ENCODE data around the gene CORO2A.

CORO2A gene

DNA sequence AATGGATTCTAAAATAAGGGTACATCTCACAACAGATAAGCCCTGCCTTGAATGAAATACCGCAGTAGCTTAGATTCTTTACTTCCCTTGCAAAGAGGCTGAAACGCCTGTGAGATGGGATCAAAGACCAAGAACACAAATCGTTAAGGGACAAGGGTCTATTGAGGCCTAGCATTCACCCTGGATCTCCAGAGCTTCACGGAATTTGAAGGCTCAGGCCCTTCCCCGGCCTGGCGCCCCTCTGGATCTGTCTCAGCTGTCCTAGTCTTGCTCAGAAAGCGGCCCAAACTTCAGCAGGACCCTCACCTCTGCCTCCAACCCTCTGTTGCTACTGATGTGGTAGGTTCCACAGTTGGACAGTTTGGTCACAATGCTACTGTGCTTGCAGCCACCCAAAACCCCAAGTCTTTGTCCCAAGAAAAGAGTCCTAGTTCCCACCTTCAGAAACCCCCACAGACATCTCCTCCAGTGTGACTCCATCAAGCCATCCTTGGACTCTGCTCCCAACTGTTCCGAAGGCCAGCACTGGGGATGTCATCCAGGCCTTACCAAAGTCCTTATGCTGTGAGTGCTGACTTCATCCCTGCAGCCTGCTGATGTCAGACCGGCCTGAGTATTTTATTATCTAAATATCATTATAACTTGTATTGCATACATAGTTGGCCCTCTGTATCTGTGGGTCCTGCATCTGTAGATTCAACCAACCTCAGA is 9.4 kb downstream of the CORO2A start:
- no peaks in the 10 kb centered on the region for H3K36me3 ChIP-seq (ENCODE audit: control insufficient read depth in 2 of 2, insufficient read depth in 1 of 2, low read length in 2 of 2)
- TF ChIP-seq ZNF114 (tag by site-specific recombination; IDR thresholded peaks at IDR 0.05), result no peak
- no peak for TF ChIP-seq ZNF621 (tag by site-specific recombination; IDR thresholded peaks at IDR 0.05)
- TF ChIP-seq ZXDB (tag by site-specific recombination; IDR thresholded peaks at IDR 0.05), result no peak
- TF ChIP-seq, protein P1, sequence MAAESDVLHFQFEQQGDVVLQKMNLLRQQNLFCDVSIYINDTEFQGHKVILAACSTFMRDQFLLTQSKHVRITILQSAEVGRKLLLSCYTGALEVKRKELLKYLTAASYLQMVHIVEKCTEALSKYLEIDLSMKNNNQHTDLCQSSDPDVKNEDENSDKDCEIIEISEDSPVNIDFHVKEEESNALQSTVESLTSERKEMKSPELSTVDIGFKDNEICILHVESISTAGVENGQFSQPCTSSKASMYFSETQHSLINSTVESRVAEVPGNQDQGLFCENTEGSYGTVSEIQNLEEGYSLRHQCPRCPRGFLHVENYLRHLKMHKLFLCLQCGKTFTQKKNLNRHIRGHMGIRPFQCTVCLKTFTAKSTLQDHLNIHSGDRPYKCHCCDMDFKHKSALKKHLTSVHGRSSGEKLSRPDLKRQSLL (tag by site-specific recombination; IDR thresholded peaks at IDR 0.05), result no peak
- no peak for TF ChIP-seq ZNF292 (tag by site-specific recombination; IDR thresholded peaks at IDR 0.05; ENCODE audit: borderline replicate concordance, low read depth)
- no peak for TF ChIP-seq ZNF37A (tag by site-specific recombination; IDR thresholded peaks at IDR 0.05)
- no peak for TF ChIP-seq ZNF121 (tag by site-specific recombination; IDR thresholded peaks at IDR 0.05)
- TF ChIP-seq, protein P2, sequence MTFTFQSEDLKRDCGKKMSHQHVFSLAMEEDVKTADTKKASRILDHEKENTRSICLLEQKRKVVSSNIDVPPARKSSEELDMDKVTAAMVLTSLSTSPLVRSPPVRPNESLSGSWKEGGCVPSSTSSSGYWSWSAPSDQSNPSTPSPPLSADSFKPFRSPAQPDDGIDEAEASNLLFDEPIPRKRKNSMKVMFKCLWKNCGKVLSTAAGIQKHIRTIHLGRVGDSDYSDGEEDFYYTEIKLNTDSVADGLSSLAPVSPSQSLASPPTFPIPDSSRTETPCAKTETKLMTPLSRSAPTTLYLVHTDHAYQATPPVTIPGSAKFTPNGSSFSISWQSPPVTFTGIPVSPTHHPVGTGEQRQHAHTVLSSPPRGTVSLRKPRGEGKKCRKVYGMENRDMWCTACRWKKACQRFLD (tag by site-specific recombination; IDR thresholded peaks at IDR 0.05), result no peak
- no peak for TF ChIP-seq KLF10 (tag by site-specific recombination; IDR thresholded peaks at IDR 0.05)
- no peak for TF ChIP-seq ZNF544 (tag by site-specific recombination; IDR thresholded peaks at IDR 0.05)
- TF ChIP-seq ZNF157 (tag by site-specific recombination; IDR thresholded peaks at IDR 0.05), result no peak
- H3K9me3 ChIP-seq (ENCODE audit: control insufficient read depth, insufficient read depth, low read depth, low read length), result no peaks in the 10 kb centered on the region
- no peaks in the 10 kb centered on the region for H3K4me1 ChIP-seq (ENCODE audit: control insufficient read depth, insufficient read depth, low read length)
- H3K27ac ChIP-seq (ENCODE audit: extremely low read depth, low read depth, low read length), result no peak overlapping the region
- H3K4me3 ChIP-seq (ENCODE audit: low read depth, low read length), result no peak overlapping the region
- ChIA-PET CTCF (no interaction called here), POLR2A (interaction anchor here (0.7 kb wide), 1 partner anchor 11 kb away, joined by 3 read pairs; no protein-coding TSS in a partner anchor)

DNA sequence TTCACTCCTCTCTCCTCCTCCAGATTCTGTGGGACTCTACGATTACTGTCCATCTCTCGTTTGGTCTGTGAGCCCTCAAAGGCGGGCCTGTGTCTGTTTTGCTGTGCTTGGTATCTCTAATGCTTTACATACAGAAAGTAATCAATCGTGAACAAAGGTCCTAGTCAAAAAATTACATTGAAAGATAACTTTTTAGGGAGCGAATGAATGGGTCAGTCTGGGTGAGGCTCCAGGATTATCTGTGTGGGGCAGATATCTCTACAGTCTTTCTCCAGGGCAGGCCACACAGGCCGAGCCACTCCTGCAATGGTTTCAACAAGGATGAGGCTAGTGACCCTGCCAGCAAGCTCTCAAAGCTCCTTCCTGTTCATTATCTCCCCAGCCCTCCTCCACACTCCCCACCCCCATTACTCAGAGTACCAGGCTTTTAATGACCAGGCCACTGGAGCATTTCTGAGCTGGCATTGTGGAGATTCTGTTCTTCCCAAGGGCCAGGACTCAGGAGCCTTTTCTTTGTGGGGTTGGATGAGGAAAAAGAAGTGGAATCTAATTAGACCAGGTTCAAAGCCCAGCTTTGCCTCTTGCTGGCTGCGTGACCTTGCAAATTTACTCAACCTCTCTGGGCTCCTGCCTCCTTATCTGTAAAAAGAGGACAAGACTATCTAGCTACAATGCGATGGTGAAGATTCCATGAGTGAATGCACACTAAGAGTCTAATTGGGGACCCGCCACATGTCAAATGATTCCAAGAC is 10.2 kb downstream of the CORO2A start:
- H3K36me3 ChIP-seq (ENCODE audit: control insufficient read depth in 2 of 2, insufficient read depth in 1 of 2, low read length in 2 of 2), result no peaks in the 10 kb centered on the region
- CTCF ChIA-PET, result interaction anchor here (0.6 kb wide), 1 partner anchor 1328 kb away, joined by 4 read pairs; the partner anchor contains the start of gene ZNF782
- no peak overlapping the region for H3K4me3 ChIP-seq (ENCODE audit: low read depth, low read length)
- TF ChIP-seq ZNF768 (tag by site-specific recombination; IDR thresholded peaks at IDR 0.05) (0 out of 2 replicates have a peak, but pooled peaks have one; percentile 16), ZNF302 (tag by site-specific recombination; IDR thresholded peaks at IDR 0.05; ENCODE audit: low read depth) (no peak)
- no peaks in the 10 kb centered on the region for H3K9me3 ChIP-seq (ENCODE audit: control insufficient read depth, insufficient read depth, low read depth, low read length)
- no peaks in the 10 kb centered on the region for H3K4me1 ChIP-seq (ENCODE audit: control insufficient read depth, insufficient read depth, low read length)
- H3K27ac ChIP-seq (ENCODE audit: extremely low read depth, low read depth, low read length), result no peak overlapping the region
- POLR2A ChIA-PET, result interaction anchor here (0.6 to 0.9 kb wide), 3 partner anchors 10 to 14 kb away, joined by 3 read pairs; no protein-coding TSS in a partner anchor

DNA sequence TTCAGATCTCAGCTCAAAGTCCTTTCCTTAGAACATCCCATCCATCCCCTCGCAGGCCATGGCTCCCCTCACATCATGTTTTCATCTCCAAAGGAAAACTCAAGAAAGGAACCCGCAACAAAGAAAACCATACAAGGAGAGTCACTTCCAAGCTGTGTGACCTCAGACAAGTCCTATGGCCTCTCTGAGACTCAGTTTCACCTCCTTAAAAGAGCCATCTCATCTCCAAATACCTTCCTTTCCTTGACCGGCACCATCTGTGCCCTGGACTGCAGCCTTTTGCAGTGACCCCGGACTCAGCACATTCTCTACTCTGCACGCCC is 10.7 kb downstream of the CORO2A start:
- H3K9me3 ChIP-seq (ENCODE audit: control insufficient read depth, insufficient read depth, low read depth, low read length), result no peaks in the 10 kb centered on the region
- no peak overlapping the region for H3K4me3 ChIP-seq (ENCODE audit: low read depth, low read length)
- H3K4me1 ChIP-seq (ENCODE audit: control insufficient read depth, insufficient read depth, low read length), result no peaks in the 10 kb centered on the region
- H3K36me3 ChIP-seq (ENCODE audit: control insufficient read depth in 2 of 2, insufficient read depth in 1 of 2, low read length in 2 of 2), result no peaks in the 10 kb centered on the region
- ChIA-PET CTCF (interaction anchor here (0.6 kb wide), 1 partner anchor 1327 kb away, joined by 4 read pairs; the partner anchor contains the start of gene ZNF782), POLR2A (interaction anchor here (0.6 to 0.9 kb wide), 2 partner anchors 9 to 15 kb away, joined by 3 read pairs; no protein-coding TSS in a partner anchor)
- no peak overlapping the region for H3K27ac ChIP-seq (ENCODE audit: extremely low read depth, low read depth, low read length)
- no peak for TF ChIP-seq ZSCAN23 (tag by site-specific recombination; IDR thresholded peaks at IDR 0.05)
- 0 out of 2 replicates have a peak, but pooled peaks have one; percentile 6 for TF ChIP-seq ZNF341 (tag by site-specific recombination; IDR thresholded peaks at IDR 0.05; ENCODE audit: low read depth)
- TF ChIP-seq, protein P3, sequence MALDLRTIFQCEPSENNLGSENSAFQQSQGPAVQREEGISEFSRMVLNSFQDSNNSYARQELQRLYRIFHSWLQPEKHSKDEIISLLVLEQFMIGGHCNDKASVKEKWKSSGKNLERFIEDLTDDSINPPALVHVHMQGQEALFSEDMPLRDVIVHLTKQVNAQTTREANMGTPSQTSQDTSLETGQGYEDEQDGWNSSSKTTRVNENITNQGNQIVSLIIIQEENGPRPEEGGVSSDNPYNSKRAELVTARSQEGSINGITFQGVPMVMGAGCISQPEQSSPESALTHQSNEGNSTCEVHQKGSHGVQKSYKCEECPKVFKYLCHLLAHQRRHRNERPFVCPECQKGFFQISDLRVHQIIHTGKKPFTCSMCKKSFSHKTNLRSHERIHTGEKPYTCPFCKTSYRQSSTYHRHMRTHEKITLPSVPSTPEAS (tag by site-specific recombination; IDR thresholded peaks at IDR 0.05), result no peak
- TF ChIP-seq ZNF768 (tag by site-specific recombination; IDR thresholded peaks at IDR 0.05), result no peak
- TF ChIP-seq HOXD13 (CRISPR knock-in tag; IDR thresholded peaks at IDR 0.05; ENCODE audit: borderline replicate concordance), result no peak
